Stimulated activated CD8-positive, alpha-beta memory T cell treated with anti-CD3 and anti-CD28 coated beads, Interleukin-4, amount 100 ng/mL, for 1 hour (primary cell): ENCODE data around the gene GABARAPL2.

Experiments used
- DNase-seq, 2 donors: peaks; one replicate each; pipeline ENCODE4 v3.0.0-alpha.2; 2020; ENCODE audit warnings: low read depth in 2 of 2, low spot score in 1 of 2

The GABARAPL2 gene

GRCh38 chr16:75552951-75553350 lies 13.2 kb upstream of the GABARAPL2 start:
- DNase-seq: no peak

GRCh38 chr16:75555213-75555706 lies 10.9 kb upstream of the GABARAPL2 start:
- no peak for DNase-seq

GRCh38 chr16:75555707-75556430 lies 10.3 kb upstream of the GABARAPL2 start, which contains the start of gene TMEM231:
TMEM231 (minus strand) TSS chr16:75556252; CDS start chr16:75556209, 43 bp downstream.
- DNase-seq: peak; percentile 94 to 95

- no peak for DNase-seq
These were observed 9.7 kb upstream of the GABARAPL2 start for GRCh38 chr16:75556431-75556950.

GRCh38 chr16:75558846-75559401 lies 7.3 kb upstream of the GABARAPL2 start:
- DNase-seq: no peak

- DNase-seq: no peak
These were observed 6.4 kb upstream of the GABARAPL2 start for GRCh38 chr16:75559564-75560372.

- no peak for DNase-seq
These were observed 539 bp upstream of the GABARAPL2 start for GRCh38 chr16:75565640-75566039.

GRCh38 chr16:75566758-75567255 lies 628 bp downstream of the GABARAPL2 start:
- no peak for DNase-seq

- DNase-seq: no peak
These were observed 1.7 kb downstream of the GABARAPL2 start for GRCh38 chr16:75567911-75568310.

- DNase-seq: no peak
These were observed 4.4 kb downstream of the GABARAPL2 start for GRCh38 chr16:75570396-75571065.

GRCh38 chr16:75572864-75573542 lies 6.8 kb downstream of the GABARAPL2 start:
- DNase-seq: no peak

- no peak for DNase-seq
These were observed 7.8 kb downstream of the GABARAPL2 start for GRCh38 chr16:75573955-75574354.

- no peak for DNase-seq
These were observed 9.8 kb downstream of the GABARAPL2 start for GRCh38 chr16:75575958-75576357.

- no peak for DNase-seq
These were observed 10.2 kb downstream of the GABARAPL2 start for GRCh38 chr16:75576384-75576811.

- DNase-seq: no peak
These were observed 12.0 kb downstream of the GABARAPL2 start for GRCh38 chr16:75578212-75578611.

- no peak for DNase-seq
These were observed 12.5 kb downstream of the GABARAPL2 start for GRCh38 chr16:75578725-75579124.

- no peak for DNase-seq
These were observed 13.2 kb downstream of the GABARAPL2 start for GRCh38 chr16:75579281-75579834.

- no peak for DNase-seq
These were observed 17.9 kb downstream of the GABARAPL2 start for GRCh38 chr16:75584108-75584507.

GRCh38 chr16:75588716-75589115 lies 22.5 kb downstream of the GABARAPL2 start:
- no peak for DNase-seq

- DNase-seq: no peak
These were observed 23.1 kb downstream of the GABARAPL2 start for GRCh38 chr16:75589306-75589705.
